HepG2 (cell line): Measurements from ENCODE around the gene AQP5. TPM values are rescaled to one million over a fixed set of nuclear protein-coding genes. Genes with fewer than 3 reads are reported as not detected.

Experiments used
- ATAC-seq: fragments of 200-7000 bp; cut with Tn5 transposase; 3 replicates; pipeline ENCODE4 v1.9.1; 2020; ENCODE audit warnings: mild to moderate bottlenecking, moderate library complexity
- BruUV-seq: library from RNA; stranded (reverse); fragments of 400-500 nt; replicated peaks from 2 replicates; lab custom pipeline; 2021; lab: Mats Ljungman, UMichigan
- CTCF ChIA-PET: fragments of 300-600 bp; formaldehyde crosslinking; extraction: SDS; loops from one replicate; lab custom pipeline; 2021; ENCODE audit warnings: low total read pairs, inconsistent platforms, low intra/inter-chr PET ratio; lab: Yijun Ruan, JAX
- POLR2A ChIA-PET: fragments of 350-600 bp; sonication (Branson Sonifier 250); formaldehyde crosslinking; loops from one replicate; lab custom pipeline; 2020; ENCODE audit warnings: antibody characterized with exemption, inconsistent platforms; lab: Yijun Ruan, JAX
- DNase-seq: peaks from one replicate; pipeline ENCODE4 v3.0.0-alpha.2; 2015; ENCODE audit warnings: low spot score
- FAIRE-seq: peaks from 3 replicates; lab custom pipeline; 2011; peaks lifted over from hg19 to GRCh38; lab: Jason Lieb, UNC
- H2AFZ ChIP-seq: one replicate; pipeline ENCODE4 v1.6.1; 2011; ENCODE audit warnings: low read length, inconsistent platforms
- H3K27ac ChIP-seq: fragments of 300-600 bp; 3 replicates; pipeline ENCODE4 v1.8.0; 2011; ENCODE audit warnings: mixed run types, mild to moderate bottlenecking, mixed read lengths, low read length, inconsistent platforms; ENCODE audit not compliant: insufficient read depth; ENCODE audit errors: extremely low read length
- H3K27me3 ChIP-seq, 2 experiments: fragments of 200-600 bp in 1 of 2; 2 replicates in 1 of 2; 3 replicates in 1 of 2; pipeline versions ENCODE4 v1.6.0 to v1.8.0; 2011; ENCODE audit warnings: low read length in 2 of 2, mild to moderate bottlenecking in 2 of 2, moderate library complexity in 2 of 2, inconsistent platforms in 1 of 2; ENCODE audit not compliant: insufficient read depth in 2 of 2, control insufficient read depth in 1 of 2
- H3K36me3 ChIP-seq, 2 experiments: fragments of 200-600 bp in 1 of 2; replicated peaks in 1 of 2; 2 replicates in 1 of 2; 3 replicates in 1 of 2; pipeline versions ENCODE4 v1.5.1 to v1.8.0; 2011; ENCODE audit warnings: low read length in 2 of 2, inconsistent platforms in 1 of 2; ENCODE audit not compliant: insufficient read depth in 2 of 2, control insufficient read depth in 1 of 2
- H3K4me1 ChIP-seq: 2 replicates; pipeline ENCODE4 v1.5.1; 2012; ENCODE audit warnings: low read length, inconsistent platforms; ENCODE audit not compliant: insufficient read depth
- H3K4me2 ChIP-seq: 2 replicates; pipeline ENCODE4 v1.6.0; 2011; ENCODE audit warnings: low read depth, low read length, inconsistent platforms
- H3K4me3 ChIP-seq, 3 experiments: fragments of 200-600 bp in 1 of 3; sonication (generic), shearing (Covaris generic) in 1 of 3; replicated peaks in 1 of 3; 2 replicates each; pipeline ENCODE4 v1.5.1; 2011 to 2016; ENCODE audit warnings: low read length in 3 of 3, inconsistent platforms in 2 of 3, low read depth in 2 of 3, mild to moderate bottlenecking in 2 of 3, control low read depth in 1 of 3, mixed read lengths in 1 of 3; ENCODE audit not compliant: insufficient read depth in 1 of 3
- H3K79me2 ChIP-seq: one replicate; pipeline ENCODE4 v1.6.1; 2011; ENCODE audit warnings: low read length, inconsistent platforms; ENCODE audit not compliant: insufficient read depth
- H3K9ac ChIP-seq: 2 replicates; pipeline ENCODE4 v1.6.0; 2011; ENCODE audit warnings: mild to moderate bottlenecking, low read depth, low read length, inconsistent platforms; ENCODE audit not compliant: insufficient read depth
- H3K9me3 ChIP-seq: 2 replicates; pipeline ENCODE4 v1.5.1; 2012; ENCODE audit warnings: mild to moderate bottlenecking, low read length
- H4K20me1 ChIP-seq: 2 replicates; pipeline ENCODE4 v1.6.0; 2011; ENCODE audit warnings: inconsistent platforms, mild to moderate bottlenecking, low read length, moderate library complexity; ENCODE audit not compliant: insufficient read depth
- AGO2 ChIP-seq: fragments of 200-400 bp; formaldehyde crosslinking; optimal IDR thresholded peaks from 2 replicates; pipeline ENCODE3; 2017; ENCODE audit warnings: mild to moderate bottlenecking, low read depth, low read length, moderate library complexity
- FOXP1 ChIP-seq, 2 experiments: fragments of 450-650 bp in 1 of 2; IDR thresholded peaks; 2 replicates each; pipeline ENCODE4 v1.6.1; 2017 to 2018; ENCODE audit warnings: antibody characterized with exemption in 1 of 2
- HOXD1 ChIP-seq: sonication (generic); formaldehyde crosslinking; IDR thresholded peaks from 2 replicates; pipeline ENCODE4 v1.5.0; 2020; ENCODE audit warnings: missing genetic modification reagents
- MATR3 ChIP-seq: sonication (generic); formaldehyde crosslinking; IDR thresholded peaks from 2 replicates; pipeline ENCODE4 v1.4.0; 2020; ENCODE audit warnings: missing genetic modification reagents
- NAIF1 ChIP-seq: sonication (generic); formaldehyde crosslinking; IDR thresholded peaks from 2 replicates; pipeline ENCODE4 v1.5.0; 2020; ENCODE audit warnings: mild to moderate bottlenecking, missing genetic modification reagents, borderline replicate concordance
- SRY ChIP-seq: sonication (generic); formaldehyde crosslinking; IDR thresholded peaks from 2 replicates; pipeline ENCODE4 v1.8.0; 2022; ENCODE audit warnings: mild to moderate bottlenecking, missing genetic modification reagents
- TAF1 ChIP-seq: sonication (generic); formaldehyde crosslinking; IDR thresholded peaks from 2 replicates; pipeline ENCODE4 v1.4.0; 2020; ENCODE audit warnings: missing genetic modification reagents
- ZFP36 ChIP-seq: fragments of 150-350 bp; IDR thresholded peaks from 2 replicates; pipeline ENCODE4 v1.6.1; 2018; ENCODE audit warnings: borderline replicate concordance, low read length, low read depth; ENCODE audit not compliant: partially characterized antibody
- ZNF12 ChIP-seq: sonication (generic); formaldehyde crosslinking; IDR thresholded peaks from 2 replicates; pipeline ENCODE4 v1.5.0; 2020; ENCODE audit warnings: missing genetic modification reagents
- ZNF83 ChIP-seq: sonication (generic); formaldehyde crosslinking; IDR thresholded peaks from 2 replicates; pipeline ENCODE4 v1.4.0; 2020; ENCODE audit warnings: missing genetic modification reagents, mild to moderate bottlenecking, borderline replicate concordance
- WGBS: methylation state at CpG from one replicate; pipeline ENCODE4 v1.1.6; 2017; ENCODE audit warnings: low lambda C conversion rate; 5-methylcytosine and 5-hydroxymethylcytosine counted together
- in situ Hi-C: cut with HindIII; loops from 2 replicates; pipeline ENCODE4 v1.10.0; 2017; ENCODE audit warnings: low pct_unique_long_range_greater_than_20kb; ENCODE audit not compliant: extremely low pct_ligation_motif_present
- intact Hi-C: fragments of 100-400 bp; cut with micrococcal nuclease; formaldehyde crosslinking; loops from one replicate; pipeline ENCODE4 v1.10.0; 2022; ENCODE audit not compliant: unreplicated experiment
- polyA plus RNA-seq, 8 experiments: library from polyadenylated mRNA; depleted of rRNA in 3 of 8; stranded (reverse) in 7 of 8; unstranded in 1 of 8; fragments of >200 nt; fragmentation: Illumina TruSeq in 4 of 8; extraction: Trizol in 4 of 8; gene quantifications; 2 replicates each; pipeline versions ENCODE4 v1.2.1 to v1.2.3, GENCODE V29; 2011 to 2016; ENCODE audit warnings: low read depth in 4 of 8, missing spikeins in 1 of 8, mixed read lengths in 1 of 8; ENCODE audit not compliant: insufficient read depth in 1 of 8
- total RNA-seq, 5 experiments: library from RNA; depleted of rRNA; stranded (reverse); fragments of >200 nt; fragmentation: Illumina TruSeq; extraction: Trizol; gene quantifications; 2 replicates each; pipeline ENCODE4 v1.2.3, GENCODE V29; 2016; ENCODE audit warnings: low read depth in 1 of 5

Gene AQP5
- total and polyA plus RNA-seq, 2 of the 13 experiments (the other 11 are each of a cell fraction or from before 2014, with no cell fraction given): not detected

- WGBS: 45% methylated on average over 4 of the region's 14 CpGs
- TF ChIP-seq SRY (CRISPR knock-in tag) (no peak), TAF1 (CRISPR knock-in tag) (no peak)
- Histone ChIP-seq H3K36me3 (no peaks in the 10 kb centered on the region), H3K27me3 (peaks cover 7 to 27% of the 10 kb centered on the region in 2 experiments; a peak in 3 of 5 replicates), H3K9ac (no peak overlapping the region), H3K4me1 (no peaks in the 10 kb centered on the region), H3K4me2 (no peak overlapping the region), H2AFZ (no peak overlapping the region), H3K4me3 (no peak overlapping the region), H3K27ac (no peak overlapping the region), H3K79me2 (no peaks in the 10 kb centered on the region), H3K9me3 (no peaks in the 10 kb centered on the region), H4K20me1 (no peaks in the 10 kb centered on the region)
- no TSS peak for BruUV-seq
- no peak for ATAC-seq
- ChIA-PET CTCF (no interaction called here), POLR2A (no interaction called here)
- FAIRE-seq: no peak
- in situ Hi-C loops (no loop called here), intact Hi-C loops (no loop called here)
- DNase-seq: no peak
Measured at GRCh38 chr12:49951411-49952240, 10.0 kb upstream of the AQP5 start.

- CTCF ChIA-PET: no interaction called here
- Histone ChIP-seq H3K4me3 (no peak overlapping the region), H3K4me1 (no peaks in the 10 kb centered on the region), H3K9ac (no peak overlapping the region), H4K20me1 (no peaks in the 10 kb centered on the region), H2AFZ (no peak overlapping the region), H3K9me3 (no peaks in the 10 kb centered on the region), H3K27me3 (peaks cover 7 to 34% of the 10 kb centered on the region in 2 experiments; a peak in 3 of 5 replicates), H3K27ac (no peak overlapping the region), H3K36me3 (no peaks in the 10 kb centered on the region), H3K79me2 (no peaks in the 10 kb centered on the region), H3K4me2 (no peak overlapping the region)
- POLR2A ChIA-PET: no interaction called here
- intact Hi-C loops (no loop called here), in situ Hi-C loops (no loop called here)
- no TSS peak for BruUV-seq
- DNase-seq (no peak), ATAC-seq (no peak), FAIRE-seq (no peak)
- no peak for TF ChIP-seq MATR3 (CRISPR knock-in tag)
- TF ChIP-seq ZNF12 (CRISPR knock-in tag): no peak
- no peak for TF ChIP-seq FOXP1 (IDR thresholded peaks at IDR 0.05)
- no peak for TF ChIP-seq FOXP1 (CRISPR knock-in tag; IDR thresholded peaks at IDR 0.05)
- no peak for TF ChIP-seq NAIF1 (CRISPR knock-in tag)
- TF ChIP-seq AGO2: no peak
- TF ChIP-seq ZNF83 (CRISPR knock-in tag): no peak
- TF ChIP-seq ZFP36: no peak
- TF ChIP-seq HOXD1 (CRISPR knock-in tag): no peak
- WGBS: no CpG with 5 or more reads among the region's 1 CpG
Measured at GRCh38 chr12:49952391-49953055, 9.1 kb upstream of the AQP5 start.
